ENCODE results near the gene GPR152. TPM values are rescaled to one million over a fixed set of nuclear protein-coding genes. Genes with fewer than 3 reads are reported as not detected.

GPR152 gene
- polyA plus RNA-seq (2011; rRNA removed) (not detected in 2 replicates), polyA plus RNA-seq (2017; fragmentation: RNase III; extraction: RNeasy Plus Mini Kit Qiagen cat#74134 plus additional on column Dnase treatment) (not detected in 3 replicates), polyA minus RNA-seq (2011; rRNA and poly(A)+ RNA removed) (0.34 TPM in 1 of 2 replicates, not detected in the other)
- polyA plus RNA-seq (2012; cell fraction: cytosol; rRNA removed): not detected in 2 replicates
- polyA plus RNA-seq (2012; cell fraction: nucleus; rRNA removed): not detected in 2 replicates

GRCh38 chr11:67452141-67452952 is at the start of gene GPR152:
TSS of gene GPR152 (minus strand) at chr11:67452729. CDS start at chr11:67452724, 5 bp downstream.
- no peaks in the 10 kb centered on the region for H3K9me3 ChIP-seq
- no peak within 1 kb of the TSS for H3K4me3 ChIP-seq
- DNase-seq (ENCODE audit: low read depth in 1 of 2, low spot score in 1 of 2): no peak
- WGBS (ENCODE audit: missing lambda C conversion rate): 91% methylated on average over 20 of the region's 33 CpGs
- TF ChIP-seq CBX2 (IDR thresholded peaks at IDR 0.05; ENCODE audit: borderline replicate concordance, low read depth): no peak
- TF ChIP-seq HMGXB4 (CRISPR knock-in tag; IDR thresholded peaks at IDR 0.05; ENCODE audit: borderline replicate concordance): no peak
- TF ChIP-seq PBX3 (IDR thresholded peaks at IDR 0.05): no peak
- no peak for TF ChIP-seq JUNB (IDR thresholded peaks at IDR 0.05)
- no peak for TF ChIP-seq MAX (IDR thresholded peaks at IDR 0.05)
- TF ChIP-seq POLR2AphosphoS2 (conservative IDR thresholded peaks at IDR 0.05; ENCODE audit: low read length): no peak
- no peak for TF ChIP-seq BCL3 (IDR thresholded peaks at IDR 0.05)
- no peak for TF ChIP-seq GATA3 (IDR thresholded peaks at IDR 0.05; ENCODE audit: borderline replicate concordance)
- no peak within 1 kb of the TSS for H3K27ac ChIP-seq
- FAIRE-seq: no peak
- ChIA-PET POLR2A (no interaction called here), CTCF (interaction anchor here (0.9 to 2.5 kb wide), 9 partner anchors 8 to 69 kb away, joined by 3 to 12 read pairs (median 4); partner anchors contain the start of genes PPP1CA, PTPRCAP and TMEM134)
- ATAC-seq: no peak
- no peaks in the 10 kb centered on the region for H3K4me1 ChIP-seq
- no peak within 1 kb of the TSS for H3K4me2 ChIP-seq

GRCh38 chr11:67501854-67502253 is 49.3 kb upstream of the GPR152 start:
- CTCF ChIA-PET: interaction anchor here (0.8 to 1.6 kb wide), 3 partner anchors 10 to 107 kb away, joined by 3 read pairs; no protein-coding TSS in a partner anchor
- Histone ChIP-seq H3K27ac (no peak overlapping the region), H3K9me3 (no peaks in the 10 kb centered on the region), H3K4me3 (no peak overlapping the region), H3K4me1 (peaks cover 24% of the 10 kb centered on the region), H3K4me2 (no peak overlapping the region)
- DNase-seq (ENCODE audit: low read depth in 1 of 2, low spot score in 1 of 2): no peak
- POLR2A ChIA-PET: interaction anchor here (1.2 kb wide), 1 partner anchor 100 kb away, joined by 4 read pairs; the partner anchor contains the start of gene PPP1CA
- ATAC-seq: no peak
- TF ChIP-seq CHD2 (IDR thresholded peaks at IDR 0.05; ENCODE audit: low read length, partially characterized antibody) (no peak), JUN (IDR thresholded peaks at IDR 0.05) (no peak), TP53 (CRISPR knock-in tag; IDR thresholded peaks at IDR 0.05) (no peak)
- no peak for FAIRE-seq
- WGBS (ENCODE audit: missing lambda C conversion rate): 97% methylated on average over 18 of the region's 18 CpGs

GRCh38 chr11:67500831-67501715 is 48.5 kb upstream of the GPR152 start:
- H3K4me1 ChIP-seq: peaks cover 17% of the 10 kb centered on the region
- POLR2A ChIA-PET: interaction anchor here (1.2 kb wide), 1 partner anchor 99 kb away, joined by 4 read pairs; the partner anchor contains the start of gene PPP1CA
- no peak overlapping the region for H3K4me3 ChIP-seq
- H3K27ac ChIP-seq: no peak overlapping the region
- H3K9me3 ChIP-seq: no peaks in the 10 kb centered on the region
- TF ChIP-seq MAFK (IDR thresholded peaks at IDR 0.05; ENCODE audit: partially characterized antibody) (no peak), HDAC2 (IDR thresholded peaks at IDR 0.05) (no peak), HOXB13 (CRISPR knock-in tag; IDR thresholded peaks at IDR 0.05; ENCODE audit: low read depth) (no peak), CEBPB (IDR thresholded peaks at IDR 0.05) (peak; percentile 66 to 86), FOXS1 (CRISPR knock-in tag; IDR thresholded peaks at IDR 0.05) (no peak), CBX2 (IDR thresholded peaks at IDR 0.05; ENCODE audit: borderline replicate concordance, low read depth) (no peak), NFE2L2 (conservative IDR thresholded peaks at IDR 0.05; ENCODE audit: low read length) (no peak)
- WGBS (ENCODE audit: missing lambda C conversion rate): 86% methylated on average over 9 of the region's 9 CpGs
- FAIRE-seq (no peak), ATAC-seq (no peak), DNase-seq (ENCODE audit: low read depth in 1 of 2, low spot score in 1 of 2) (no peak)
- CTCF ChIA-PET: interaction anchor here (0.8 to 1.2 kb wide), 4 partner anchors 9 to 150 kb away, joined by 3 read pairs; no protein-coding TSS in a partner anchor
- no peak overlapping the region for H3K4me2 ChIP-seq

Data from A549 (cell line).